GM18508 (cell line): ENCODE data around the gene C8A.

ENCODE experiments used
- ATAC-seq: cut with Tn5 transposase; IDR thresholded peaks from one replicate; pipeline ENCODE4 v1.9.1; 2021; ENCODE audit warnings: moderate number of reproducible peaks; ENCODE audit not compliant: insufficient read depth, unreplicated experiment

The C8A gene

DNA sequence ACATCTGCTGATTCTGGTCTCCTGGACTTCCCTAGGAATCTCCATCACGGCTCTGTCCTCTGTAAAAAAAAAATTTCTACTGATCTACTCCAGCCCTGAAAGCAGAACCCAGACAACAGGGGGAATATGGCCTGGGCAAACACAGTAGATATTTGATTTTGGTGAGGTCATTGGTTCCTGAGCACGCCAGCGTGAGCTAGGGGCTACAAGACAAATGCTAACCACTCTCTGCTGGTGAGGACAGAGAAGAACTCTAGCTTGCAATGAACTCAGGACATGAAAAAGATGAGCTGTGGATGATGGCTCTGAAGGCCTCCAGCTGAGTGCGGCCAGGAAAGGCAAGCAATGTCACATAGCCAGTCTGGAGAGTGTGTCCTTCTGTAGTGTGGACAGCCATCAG, 18.2 kb upstream of the C8A start:
- no peak for ATAC-seq

DNA sequence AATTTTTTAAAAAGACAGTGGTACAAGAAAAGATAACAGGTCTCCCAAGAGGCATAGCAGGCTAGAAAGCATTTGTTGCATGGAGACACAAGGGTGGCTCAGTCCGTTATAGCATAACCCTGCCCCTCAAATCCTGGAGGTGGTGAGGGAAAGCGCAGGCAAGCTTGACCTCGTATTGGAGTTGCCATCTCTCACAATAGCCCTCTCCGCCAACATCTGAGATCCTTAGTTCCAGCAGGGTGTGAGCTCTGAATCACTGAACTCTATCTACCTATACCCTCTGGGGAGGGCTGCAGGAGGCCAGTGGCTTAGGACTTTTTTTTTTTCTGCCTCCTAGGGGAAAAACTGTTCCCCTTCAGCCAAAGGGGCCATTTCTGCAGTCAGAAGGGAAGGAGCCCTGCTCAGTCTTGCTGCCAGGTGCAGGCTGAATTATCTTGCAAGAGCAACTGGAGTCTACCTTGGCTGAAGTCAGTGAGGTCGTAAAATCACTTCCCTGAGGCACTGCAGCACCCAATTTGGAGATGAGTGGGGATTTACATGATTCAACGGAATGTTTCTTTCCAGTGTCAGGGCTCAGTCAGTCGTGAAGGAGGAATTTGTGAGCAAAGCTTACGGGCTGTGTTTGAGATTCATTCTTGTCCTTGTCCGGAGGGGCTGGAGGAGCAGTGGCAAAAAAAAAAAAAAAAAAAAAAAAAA, 17.2 kb upstream of the C8A start:
- ATAC-seq, result no peak

DNA sequence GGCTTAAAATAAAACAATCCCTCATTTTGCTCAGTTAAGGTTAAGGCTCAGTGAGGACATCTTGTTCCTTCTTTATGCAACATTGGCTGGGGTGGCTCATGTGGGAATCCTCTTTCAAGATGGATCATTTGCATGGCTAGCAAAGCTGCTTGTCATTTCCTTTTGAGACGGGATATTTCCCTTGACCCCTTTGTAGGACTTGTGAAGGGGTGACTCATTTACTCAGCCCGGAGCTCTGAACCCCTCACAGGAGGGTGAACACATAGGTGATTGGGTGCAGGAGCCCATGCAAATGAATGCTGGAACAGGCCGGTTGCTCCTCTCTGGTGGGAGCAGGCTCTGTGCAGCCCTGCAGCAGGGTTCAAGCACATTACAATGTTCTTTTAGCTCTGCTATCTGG, 15.8 kb upstream of the C8A start:
- ATAC-seq, result no peak

DNA sequence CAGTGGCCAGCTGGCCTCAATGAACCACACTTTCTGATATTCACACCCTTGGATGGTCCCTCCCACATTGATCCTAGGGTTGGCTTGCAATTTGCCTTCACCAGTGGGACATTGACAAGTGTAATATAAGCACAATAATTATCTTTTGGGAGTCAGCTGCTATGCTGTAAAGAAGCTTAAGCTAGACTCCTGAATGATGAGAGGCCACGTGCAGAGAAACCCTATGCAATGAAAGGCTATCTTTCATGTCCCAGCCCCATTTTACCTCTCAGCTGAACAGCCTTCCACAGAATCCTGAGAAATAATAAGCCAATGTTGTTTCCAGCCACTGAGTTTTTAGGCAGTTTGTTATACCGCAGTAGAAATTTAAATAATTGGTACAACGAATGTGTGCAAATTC, 11.1 kb upstream of the C8A start:
- no peak for ATAC-seq

DNA sequence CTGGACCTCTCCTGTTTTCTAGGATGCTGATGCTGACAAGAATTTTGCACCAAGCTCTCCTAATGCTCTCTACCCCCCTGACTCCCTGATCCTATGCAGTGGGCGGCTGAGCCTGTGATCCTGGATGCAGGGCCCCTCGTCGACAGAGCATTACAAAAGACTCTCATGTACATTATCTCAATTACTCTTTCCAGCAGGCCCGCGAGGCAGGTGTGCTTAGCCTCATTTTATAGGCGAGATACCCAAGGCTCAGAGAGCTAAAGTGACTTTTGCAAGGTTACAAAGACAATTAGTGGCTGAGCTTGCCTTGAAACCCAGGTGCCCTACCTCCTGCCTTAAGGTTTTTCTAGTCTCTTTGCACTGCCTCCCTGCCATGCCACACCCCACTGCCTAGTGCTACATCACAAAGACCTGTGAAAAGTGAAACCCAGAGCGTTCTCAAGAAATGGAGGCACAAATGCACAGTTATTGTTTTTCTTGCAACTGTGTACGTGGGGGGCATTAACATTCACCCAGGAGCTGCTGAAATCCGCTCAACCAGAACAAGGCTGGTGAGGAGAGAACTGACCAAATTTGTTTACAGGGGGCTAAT, 10.0 kb upstream of the C8A start:
- no peak for ATAC-seq

- ATAC-seq, result no peak
Measured at GRCh38 chr1:56845343-56845742, 9.3 kb upstream of the C8A start.

DNA sequence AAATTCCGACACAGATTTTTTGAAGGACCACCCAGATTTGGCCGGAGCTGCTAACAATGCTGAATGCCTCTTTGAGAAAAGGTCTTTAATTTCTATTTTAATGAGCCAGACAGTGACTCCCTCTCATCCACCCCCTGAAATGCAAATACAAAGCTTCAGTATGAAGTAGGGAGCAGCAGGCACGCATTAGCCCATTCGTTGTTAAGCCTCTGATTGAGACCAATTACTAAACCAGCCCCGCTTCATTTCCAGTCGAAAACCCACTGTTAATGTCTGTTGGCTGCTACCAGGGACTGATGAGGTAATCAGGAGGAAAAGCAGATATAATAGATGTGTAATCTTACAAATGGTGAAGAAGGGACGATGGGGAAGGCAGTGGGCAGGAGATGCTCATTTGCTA, 4.8 kb upstream of the C8A start:
- no peak for ATAC-seq

- no peak for ATAC-seq
Measured at GRCh38 chr1:56850411-56850810, 4.2 kb upstream of the C8A start.

DNA sequence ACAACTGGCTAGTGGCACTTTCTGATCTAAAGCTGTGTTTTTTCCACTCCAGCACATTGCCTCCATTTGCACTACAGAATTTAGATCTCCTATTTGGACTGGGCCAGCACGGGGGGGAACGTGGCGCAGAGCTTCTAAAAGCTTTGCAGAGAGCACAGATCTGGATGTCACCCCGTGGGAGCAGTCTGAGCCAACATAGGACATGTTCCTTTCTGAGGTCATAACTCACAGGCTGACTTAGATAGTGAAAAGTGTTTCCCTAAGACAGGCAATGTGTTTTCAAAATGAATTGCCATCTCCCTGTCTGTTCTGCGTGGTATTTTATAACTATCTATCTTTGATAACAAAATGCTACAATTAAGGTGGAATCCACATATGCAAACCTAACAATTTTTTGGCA, 3.7 kb upstream of the C8A start:
- no peak for ATAC-seq

DNA sequence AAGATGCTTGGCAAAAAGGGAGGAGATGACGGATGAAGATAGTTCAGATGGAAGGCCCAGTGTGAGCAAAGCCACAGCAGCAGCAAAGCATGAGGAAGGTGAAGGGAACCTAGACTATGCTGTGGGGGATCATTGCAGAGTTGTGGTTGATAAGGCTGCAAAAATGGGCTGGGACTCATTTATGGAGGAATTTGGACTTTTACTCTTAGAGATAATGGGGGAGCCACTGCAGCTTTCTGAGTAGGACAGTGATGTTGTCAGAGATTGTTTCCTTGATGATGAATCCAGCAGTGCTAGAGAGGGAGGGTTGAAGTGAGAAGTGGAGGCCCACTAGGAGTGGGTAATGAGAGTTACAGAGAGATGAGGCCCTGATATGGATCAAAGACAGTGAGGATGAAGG, 2.1 kb upstream of the C8A start:
- ATAC-seq, result no peak

DNA sequence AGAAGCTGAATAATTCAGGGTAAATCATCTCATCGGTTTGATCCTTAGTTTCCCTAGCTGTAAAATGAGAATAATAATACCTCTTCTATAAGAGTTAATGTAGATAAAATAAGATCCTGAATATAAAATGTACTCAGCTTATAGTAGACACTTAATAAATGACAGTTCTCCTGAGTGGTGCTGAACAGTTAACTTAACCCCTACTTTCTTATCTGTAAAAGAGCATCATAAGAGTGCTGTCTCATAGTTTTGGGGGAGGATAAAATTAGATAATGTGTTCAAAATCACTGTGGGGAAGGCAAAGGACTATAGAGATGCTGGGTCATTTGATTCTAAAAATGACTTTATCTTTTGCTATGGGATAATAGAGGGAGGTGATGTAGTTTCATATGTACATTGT, 593 bp downstream of the C8A start:
- ATAC-seq, result no peak

DNA sequence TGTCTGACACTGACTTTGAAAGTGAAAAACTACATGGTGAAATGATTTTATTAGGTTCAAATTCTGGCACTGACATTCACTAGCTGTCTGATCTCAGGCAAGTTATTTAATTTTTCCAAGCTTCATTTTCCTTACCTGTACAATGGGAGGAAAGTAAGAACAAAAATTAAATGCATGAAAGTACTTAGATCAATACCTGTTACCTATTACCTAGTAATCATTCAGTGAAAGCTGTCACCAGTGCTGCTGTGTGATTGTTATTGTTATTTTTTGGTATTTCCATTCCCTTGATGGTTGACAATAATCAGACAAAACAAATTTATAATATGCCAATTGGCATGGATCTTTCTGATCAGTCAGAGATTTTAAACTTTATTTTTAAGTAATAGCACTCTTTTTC, 1.6 kb downstream of the C8A start:
- ATAC-seq, result no peak

DNA sequence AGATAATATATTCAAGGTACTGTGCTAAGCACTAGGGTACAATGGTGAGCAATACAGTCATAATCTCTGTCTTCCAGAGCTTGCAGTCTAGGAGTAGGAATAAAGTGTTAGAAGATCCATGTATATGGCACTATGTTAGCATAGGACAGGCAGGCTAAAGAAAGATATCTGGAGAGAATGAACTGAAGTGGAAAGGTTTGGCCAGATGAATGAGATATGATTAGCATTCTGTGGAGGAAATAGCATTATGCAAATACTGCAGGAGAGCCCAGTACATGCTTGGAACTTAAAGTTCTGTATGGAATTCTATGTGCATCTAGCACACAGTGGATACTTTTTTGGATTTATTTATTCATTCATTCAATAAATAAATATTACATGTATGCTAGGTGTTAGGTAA, 4.7 kb downstream of the C8A start:
- ATAC-seq, result no peak

DNA sequence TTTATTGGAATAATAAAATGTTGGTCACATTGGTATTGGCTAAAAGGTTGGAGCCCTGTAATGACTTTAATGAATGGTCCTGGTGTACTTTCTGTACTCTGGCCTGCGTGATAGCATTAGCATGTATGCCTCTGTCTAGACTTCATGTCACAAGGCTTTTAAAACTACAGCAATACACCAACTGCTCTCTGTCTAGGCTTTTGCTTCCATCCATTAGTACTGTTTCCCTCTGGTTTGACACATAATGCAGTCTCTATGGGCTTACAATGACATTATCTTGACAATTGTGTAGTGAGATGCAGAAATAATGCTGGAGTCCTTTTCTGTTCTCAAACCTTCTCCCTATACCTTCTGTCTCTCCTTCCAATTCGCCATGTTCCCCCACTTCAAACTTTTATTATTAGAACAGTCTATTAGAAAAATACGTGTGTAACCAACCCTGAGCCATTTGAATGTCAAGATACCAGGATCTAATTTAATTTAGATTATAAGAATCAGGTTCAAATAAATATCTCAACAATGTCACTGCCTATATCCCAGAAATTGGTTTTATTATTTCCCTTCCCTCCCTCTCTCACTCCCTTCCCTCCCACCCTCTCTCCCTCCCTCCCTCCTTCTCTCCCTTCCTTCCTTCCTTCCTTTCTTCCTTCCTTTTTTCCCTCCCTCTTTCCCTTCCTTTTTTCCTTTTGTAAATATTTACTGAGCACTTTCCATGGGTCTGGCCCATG, 8.8 kb downstream of the C8A start:
- ATAC-seq, result no peak

DNA sequence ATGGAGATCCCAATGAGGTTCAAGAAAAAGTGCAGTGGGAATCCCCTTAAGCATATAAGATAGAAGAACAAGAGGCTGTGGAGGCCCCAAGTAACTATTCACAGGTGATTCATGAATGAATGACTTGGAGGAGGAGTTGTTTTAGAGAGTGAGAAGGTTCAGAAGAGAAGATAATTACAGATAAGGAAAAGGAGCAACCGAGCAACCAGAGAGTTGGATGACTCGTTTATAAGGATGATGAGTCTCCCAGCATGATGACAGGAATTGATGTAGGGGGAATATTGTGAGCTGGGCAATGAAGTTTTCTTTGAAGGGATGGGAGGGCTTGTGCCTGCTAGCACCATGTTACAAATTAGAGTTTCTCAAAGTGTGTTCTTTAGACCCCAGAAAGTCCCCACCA, 9.8 kb downstream of the C8A start:
- no peak for ATAC-seq

GRCh38 chr1:56866656-56867055, 12.1 kb downstream of the C8A start:
- no peak for ATAC-seq

- ATAC-seq, result no peak
Measured at GRCh38 chr1:56867491-56867890, 12.9 kb downstream of the C8A start.

GRCh38 chr1:56868761-56869160, 14.2 kb downstream of the C8A start:
- no peak for ATAC-seq

DNA sequence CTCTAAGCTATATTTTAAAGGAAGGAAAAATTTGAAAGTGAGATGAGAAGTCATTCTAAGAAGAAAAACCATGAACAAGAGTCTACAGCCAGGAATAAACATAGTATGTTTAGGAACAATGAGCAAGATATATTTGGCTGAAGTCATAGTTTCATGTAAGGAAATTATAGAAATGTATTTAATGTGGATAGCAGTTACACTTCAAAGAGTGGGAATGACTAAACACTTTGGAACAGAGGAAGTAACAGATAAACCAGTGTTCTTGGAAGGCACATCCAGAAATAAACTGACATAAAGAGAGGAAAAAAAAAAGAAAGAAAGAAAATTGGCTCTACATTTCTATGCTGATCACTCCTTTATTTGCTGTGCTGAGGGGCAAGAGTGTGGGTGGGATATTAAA, 18.0 kb downstream of the C8A start:
- ATAC-seq, result no peak

DNA sequence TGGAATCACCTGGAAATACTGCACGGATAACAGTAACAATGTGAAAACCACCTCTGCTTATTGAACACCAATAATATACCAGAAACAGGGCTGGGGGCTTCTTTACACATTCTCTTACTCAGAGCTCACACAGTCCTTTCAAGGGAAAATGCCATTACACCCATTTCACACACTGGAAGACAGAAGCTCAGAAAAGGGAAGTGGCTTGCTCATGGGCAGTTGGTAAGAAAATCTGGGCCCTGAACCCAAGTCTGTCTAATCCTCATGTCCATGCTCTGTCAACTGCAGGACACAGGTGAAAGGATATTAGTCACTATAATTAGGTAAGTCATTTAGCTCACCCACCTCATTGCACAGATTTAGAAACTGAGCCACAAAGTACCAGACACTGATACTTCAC, 18.6 kb downstream of the C8A start:
- ATAC-seq, result no peak

GRCh38 chr1:56874689-56875088, 20.1 kb downstream of the C8A start:
- ATAC-seq, result no peak

DNA sequence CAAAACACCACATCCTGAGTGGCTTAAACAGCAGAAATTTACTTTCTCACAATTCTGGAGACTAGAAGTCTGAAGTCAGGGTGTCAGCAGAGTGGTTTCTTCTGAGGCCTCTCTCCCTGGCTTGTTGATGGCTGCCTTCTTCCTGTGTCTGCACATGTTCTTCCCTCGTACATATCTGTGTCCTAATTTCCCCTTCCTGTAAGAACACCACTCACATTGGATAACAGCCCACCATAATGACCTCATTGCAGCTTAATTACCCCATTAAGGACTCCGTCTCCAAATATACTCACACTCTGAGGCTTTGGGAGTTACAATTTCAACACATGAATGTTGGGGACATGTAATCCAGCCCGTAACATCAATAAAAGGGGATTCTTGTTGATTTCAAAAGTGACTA, 23.4 kb downstream of the C8A start:
- ATAC-seq, result no peak
